Right renal pelvis (tissue), 4 donors: ENCODE measurements around the gene PEX10. TPM values are rescaled to one million over a fixed set of nuclear protein-coding genes. Genes with fewer than 3 reads are reported as not detected.

Source experiments
- DNase-seq, 4 donors: peaks; one replicate each; pipeline ENCODE4 v3.0.0-alpha.2; 2013; ENCODE audit warnings: low read depth in 4 of 4, low spot score in 3 of 4, missing footprints in 1 of 4
- polyA plus RNA-seq, 4 donors: library from polyadenylated mRNA; unstranded; fragments of 120-200 nt; gene quantifications; one replicate each; pipeline ENCODE4 v1.2.1, GENCODE V29; 2013; ENCODE audit not compliant: insufficient read length in 4 of 4

The PEX10 gene
- polyA plus RNA-seq, 4 donors = 21.0 to 29.9 (median 23.3) TPM

GRCh38 chr1:2427051-2427450, 14.7 kb upstream of the PEX10 start:
- DNase-seq = no peak

GRCh38 chr1:2426540-2426939, 14.2 kb upstream of the PEX10 start:
- DNase-seq = no peak

DNA sequence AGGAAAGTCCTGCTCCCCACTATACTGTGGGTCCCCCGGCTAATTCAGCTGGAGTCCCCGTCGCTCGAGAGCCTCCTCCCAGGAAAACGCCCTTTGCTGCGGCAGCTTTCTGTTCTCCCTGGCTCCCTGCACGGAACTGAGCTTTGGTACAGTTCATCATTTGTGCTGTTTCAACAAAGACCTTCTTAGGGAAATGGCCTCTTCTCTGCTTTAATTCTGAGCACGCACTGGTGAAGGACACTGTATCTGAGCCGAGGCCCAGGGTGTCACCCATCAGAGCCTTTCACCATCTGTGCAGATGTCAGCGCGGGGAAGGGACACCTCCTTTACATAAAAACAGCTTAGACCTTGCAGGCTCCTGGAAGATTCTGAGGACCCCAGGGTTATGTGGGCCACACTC, 13.5 kb upstream of the PEX10 start:
- DNase-seq = no peak

DNA sequence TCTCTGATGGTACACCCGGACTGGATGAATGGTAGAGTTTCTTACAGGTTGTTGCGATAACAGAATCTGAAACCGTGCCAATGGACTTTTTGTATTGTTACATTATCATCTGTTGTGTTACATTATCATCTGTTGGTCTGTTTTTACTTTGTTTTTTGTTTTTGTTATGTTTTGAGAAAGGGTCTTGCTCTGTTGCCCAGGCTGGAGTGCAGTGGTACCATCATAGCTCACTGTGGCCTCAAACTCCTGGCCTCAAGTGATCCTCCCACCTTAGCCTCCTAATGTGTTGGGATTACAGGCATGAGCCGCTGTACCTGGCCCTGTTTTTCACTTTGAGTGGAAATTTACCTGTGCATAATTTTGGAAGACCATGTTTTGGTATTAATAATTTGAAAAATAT, 10.2 kb upstream of the PEX10 start:
- no peak for DNase-seq

GRCh38 chr1:2419416-2419815, 7.1 kb upstream of the PEX10 start:
- no peak for DNase-seq

- no peak for DNase-seq
Measured at GRCh38 chr1:2418791-2419320, 6.5 kb upstream of the PEX10 start.

DNA sequence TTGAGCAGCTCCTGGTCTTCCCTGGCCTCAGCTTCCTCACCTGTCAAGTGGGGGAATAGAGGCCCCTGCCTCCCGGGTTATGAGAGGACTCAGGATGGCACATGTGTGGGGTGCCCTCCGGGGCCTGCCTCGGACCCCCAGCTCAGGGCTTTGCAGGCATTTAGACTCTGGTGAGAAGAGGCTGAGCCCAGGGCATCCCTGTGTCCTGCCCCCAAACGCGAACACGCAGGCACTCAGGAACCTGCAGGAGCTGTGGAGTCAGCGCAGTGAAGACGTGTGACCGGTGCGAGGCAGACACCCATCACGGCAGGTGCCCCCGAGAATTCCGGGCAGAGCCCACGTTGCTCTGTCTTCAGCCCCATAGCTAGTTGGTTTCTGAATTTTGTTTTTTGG, 5.5 kb upstream of the PEX10 start:
- no peak for DNase-seq

GRCh38 chr1:2417083-2417832, 4.9 kb upstream of the PEX10 start:
- DNase-seq = no peak

GRCh38 chr1:2416403-2416802, 4.0 kb upstream of the PEX10 start:
- no peak for DNase-seq

GRCh38 chr1:2415801-2416208, 3.4 kb upstream of the PEX10 start:
- no peak for DNase-seq

DNA sequence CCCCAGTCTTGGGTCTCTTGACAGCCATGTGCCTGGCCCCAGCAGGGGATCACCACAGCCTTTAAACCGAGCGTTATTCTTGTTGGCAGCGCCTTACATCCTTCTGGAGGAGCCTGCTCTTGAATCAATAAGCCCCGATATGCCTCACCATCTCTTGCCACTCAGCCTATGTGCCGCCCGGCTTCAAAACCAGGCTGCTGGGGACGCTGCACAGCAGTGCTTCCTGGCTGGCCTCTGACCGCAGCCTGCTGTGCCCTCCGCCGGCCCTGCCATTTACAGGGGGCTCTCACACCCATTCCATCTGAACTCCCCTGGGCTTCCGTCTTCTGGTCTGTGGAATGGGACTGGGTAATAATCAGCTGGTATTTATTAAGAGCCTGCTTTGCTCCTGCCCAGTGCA, 3.0 kb upstream of the PEX10 start:
- no peak for DNase-seq

GRCh38 chr1:2414297-2414958, 2.1 kb upstream of the PEX10 start:
- peak in 1 of 4 donors; percentile 64 for DNase-seq

DNA sequence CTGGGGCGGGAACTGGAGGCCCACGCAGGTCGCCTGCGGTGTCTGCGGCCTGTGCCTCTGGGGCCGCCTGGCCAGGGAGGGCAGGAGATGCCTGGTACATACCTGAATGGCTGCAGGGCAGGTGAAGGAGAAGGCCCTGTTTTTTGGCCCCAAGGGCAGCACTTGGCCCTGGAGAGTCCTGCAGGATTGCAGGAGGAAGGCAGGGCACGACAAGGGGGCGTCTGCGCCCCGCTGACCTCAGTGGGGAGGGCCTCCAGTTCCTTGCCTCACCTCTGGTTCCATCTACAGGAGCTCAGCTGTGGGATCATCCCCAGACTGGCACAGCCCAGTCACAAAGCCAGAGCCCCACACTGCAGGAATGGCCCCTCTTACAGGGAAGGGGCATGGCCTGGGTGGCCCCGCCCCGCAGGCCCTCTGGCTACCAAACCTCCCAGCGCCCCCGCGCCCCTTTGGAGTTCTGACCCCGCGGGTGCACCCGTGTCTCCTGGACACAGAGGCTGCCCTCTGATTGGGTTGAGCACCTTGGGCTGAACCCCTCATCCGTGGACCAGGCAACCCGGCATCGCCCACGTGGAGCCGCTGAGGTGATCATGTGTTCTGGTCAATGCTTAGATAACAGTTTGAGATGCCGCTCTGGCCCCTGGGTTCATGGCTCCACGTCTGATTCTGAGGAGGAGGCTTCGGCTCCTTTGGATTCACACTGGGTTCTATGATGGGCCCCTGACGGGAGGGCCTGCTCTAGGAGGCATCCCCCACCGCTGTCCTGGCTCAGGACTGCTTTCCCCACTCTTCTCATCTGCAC, 1.3 kb upstream of the PEX10 start:
- no peak for DNase-seq

DNA sequence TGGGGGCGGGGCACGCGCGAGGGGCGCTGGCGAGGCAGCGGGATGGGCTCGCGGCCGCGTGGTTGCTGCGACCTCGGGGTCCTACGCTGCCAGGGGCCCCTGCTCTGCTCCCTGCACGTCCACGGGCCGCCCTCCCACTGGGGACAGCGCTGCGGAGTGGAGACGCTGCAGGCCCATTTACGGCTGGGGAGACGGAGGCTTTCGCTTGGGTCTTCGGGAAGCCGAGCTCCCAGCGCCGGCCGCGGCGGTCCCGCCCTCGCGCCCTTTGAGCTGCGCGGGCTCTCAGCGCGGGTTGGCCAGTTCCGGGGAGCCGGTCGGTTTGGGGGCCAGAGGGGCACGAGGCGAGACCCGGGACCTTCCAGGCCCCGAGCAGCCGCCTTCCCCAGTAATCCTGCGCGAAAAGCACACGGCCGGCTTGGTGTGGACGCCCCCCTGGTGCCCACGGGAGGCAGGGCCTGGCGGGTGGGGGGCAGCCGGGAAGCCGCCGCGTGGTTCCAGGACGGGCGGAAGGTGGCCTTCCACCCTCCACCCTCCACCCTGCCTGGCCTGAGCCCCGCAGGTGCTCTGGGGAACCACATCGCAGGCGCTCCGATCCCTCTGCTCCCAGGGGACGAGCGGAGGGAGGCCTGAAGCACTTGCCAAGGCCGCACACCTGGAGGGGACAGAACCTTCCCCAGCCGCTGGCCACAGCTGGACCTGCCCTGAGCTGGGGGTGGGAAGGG, 570 bp upstream of the PEX10 start:
- DNase-seq = no peak

GRCh38 chr1:2411801-2412394, 466 bp downstream of the PEX10 start:
- DNase-seq = no peak

DNA sequence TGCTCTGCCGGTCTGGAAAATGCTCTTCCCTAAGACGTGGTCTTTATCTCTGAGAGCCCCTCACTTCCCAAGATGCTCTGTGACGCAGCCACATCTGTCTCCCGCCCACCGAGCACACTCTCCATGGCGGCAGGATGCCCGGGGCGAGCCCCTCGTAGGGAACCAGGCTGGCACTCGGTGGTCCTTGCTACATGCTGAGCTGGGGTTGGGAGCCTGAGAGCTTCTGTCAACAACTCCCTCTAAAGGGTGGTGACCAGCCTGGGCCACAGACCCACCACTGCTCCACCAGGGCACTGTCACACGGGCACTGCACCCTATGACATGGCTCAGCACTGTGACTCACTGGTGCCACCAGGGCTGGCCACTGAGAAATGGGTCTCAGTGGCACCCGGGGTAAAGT, 2.6 kb downstream of the PEX10 start:
- no peak for DNase-seq

DNA sequence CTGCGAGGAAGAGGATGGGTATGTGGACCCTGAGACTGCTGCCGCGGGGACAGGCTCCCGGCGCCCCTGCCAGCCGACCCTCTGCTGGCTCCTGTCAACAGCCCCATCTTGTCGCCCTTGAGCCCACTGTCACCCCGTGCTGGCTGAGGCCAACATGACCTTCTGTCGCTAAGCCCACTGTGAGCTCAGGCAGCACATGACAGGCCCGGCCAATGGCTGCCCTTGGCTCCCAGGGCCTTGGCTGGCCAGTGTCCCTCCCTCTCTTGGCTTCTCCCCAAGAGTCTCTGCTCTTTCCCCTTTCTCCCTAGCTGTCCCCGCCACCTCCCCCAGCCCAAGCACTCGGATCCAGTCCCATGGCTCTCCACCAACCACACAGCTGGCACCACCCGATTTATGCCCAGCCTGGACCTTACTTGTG, 3.5 kb downstream of the PEX10 start:
- DNase-seq = no peak

DNA sequence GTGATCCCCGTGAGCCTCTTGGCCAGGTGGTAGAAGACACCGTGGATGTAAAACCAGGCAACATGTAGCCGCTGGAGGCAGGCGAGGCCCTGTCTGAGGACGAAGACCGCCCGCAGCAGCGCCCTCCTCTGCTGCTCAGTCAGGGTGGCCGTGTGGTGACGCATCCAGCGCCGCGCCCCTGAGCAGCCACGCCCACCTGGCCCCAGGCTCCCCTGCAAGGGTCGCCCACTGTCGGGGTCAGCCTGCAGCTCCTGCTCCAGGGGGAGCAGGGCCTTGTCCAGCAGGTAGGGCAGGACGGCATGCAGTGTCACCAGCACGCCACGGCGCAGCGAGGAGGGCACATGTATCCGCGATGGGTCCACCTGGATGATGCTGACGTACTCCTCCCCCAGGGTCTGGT, 3.9 kb downstream of the PEX10 start:
- DNase-seq = no peak

- no peak for DNase-seq
Measured at GRCh38 chr1:2407991-2408275, 4.4 kb downstream of the PEX10 start.

DNA sequence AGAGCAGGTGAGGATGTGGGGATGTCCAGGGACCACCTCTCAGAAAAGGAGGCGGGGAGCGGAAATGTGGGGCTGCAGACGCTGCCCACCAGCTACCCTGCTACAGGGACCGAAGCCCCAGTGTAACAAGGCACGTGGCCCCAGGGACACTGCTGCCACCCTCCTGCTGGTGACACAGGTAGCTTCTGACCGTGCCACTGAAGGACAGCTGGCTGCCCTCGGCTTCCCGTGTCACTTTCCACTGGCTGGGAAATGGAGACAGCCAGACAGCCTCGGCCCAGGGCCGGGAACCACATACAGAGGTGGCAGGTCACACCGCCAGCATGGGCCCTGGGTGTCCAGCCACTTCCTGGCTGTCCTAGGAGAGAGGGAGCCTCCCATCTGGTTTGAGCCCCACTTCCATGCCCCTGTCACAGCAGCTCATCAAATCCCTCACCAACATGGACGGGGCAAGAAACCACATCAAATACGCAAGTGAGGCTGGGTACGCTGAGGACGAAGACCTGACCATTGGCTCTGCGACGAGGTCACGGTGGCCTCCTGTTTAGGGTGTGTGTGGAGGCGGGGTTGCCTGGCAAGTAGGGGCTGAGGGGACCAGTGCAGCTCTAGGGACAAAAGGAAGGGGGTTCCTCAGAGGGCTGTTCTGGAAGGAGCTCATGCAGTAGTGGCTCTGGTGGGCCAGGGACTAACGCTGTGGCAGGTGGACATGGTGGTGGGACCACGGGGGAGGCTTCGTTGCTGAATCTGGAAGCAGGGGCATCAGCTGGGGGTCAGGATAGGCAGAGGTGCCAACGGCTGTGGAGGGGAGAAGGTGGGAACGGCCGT, 5.0 kb downstream of the PEX10 start:
- DNase-seq = no peak
